Lower lobe of right lung (tissue), 2 donors: ENCODE data around the gene DUSP12. TPM values are rescaled to one million over a fixed set of nuclear protein-coding genes. Genes with fewer than 3 reads are reported as not detected.

ENCODE experiments used
- ATAC-seq, 2 donors: fragments of 200-7000 bp; cut with Tn5 transposase; one replicate each; pipeline ENCODE4 v1.9.1; 2020 to 2022; ENCODE audit warnings: mild to moderate bottlenecking in 2 of 2, moderate library complexity in 2 of 2
- DNase-seq: peaks from one replicate; pipeline ENCODE4 v3.0.0-alpha.2; 2020
- H3K27ac ChIP-seq: fragments of 200-600 bp; one replicate; pipeline ENCODE4 v1.8.0; 2022
- H3K27me3 ChIP-seq: fragments of 200-600 bp; one replicate; pipeline ENCODE4 v1.8.0; 2022; ENCODE audit warnings: low read depth
- H3K36me3 ChIP-seq: fragments of 200-600 bp; one replicate; pipeline ENCODE4 v1.8.0; 2022; ENCODE audit warnings: mild to moderate bottlenecking
- H3K4me1 ChIP-seq: fragments of 200-600 bp; one replicate; pipeline ENCODE4 v1.8.0; 2022
- H3K4me3 ChIP-seq: fragments of 200-600 bp; one replicate; pipeline ENCODE4 v1.8.0; 2022; ENCODE audit warnings: mild to moderate bottlenecking
- H3K9me3 ChIP-seq: fragments of 200-600 bp; one replicate; pipeline ENCODE4 v1.8.0; 2022
- CTCF ChIP-seq: fragments of 200-600 bp; IDR thresholded peaks from one replicate; pipeline ENCODE4 v1.8.0; 2022; ENCODE audit warnings: antibody characterized with exemption, mild to moderate bottlenecking
- intact Hi-C: fragments of 100-400 bp; cut with DNase I; formaldehyde crosslinking; loops from one replicate; pipeline ENCODE4 v1.11.0; 2022
- total RNA-seq: library from RNA; stranded (reverse); fragmentation: NEBNext Ultra II Directional; extraction: Animal tissue kit (Norgen Biotek cat#: 25700); gene quantifications from one replicate; pipeline ENCODE4 v1.2.1, GENCODE V29; 2021
- donor health status: DM: no; HTN: yes; CAD: no; lungs with severe emphysema.

DUSP12 gene
- total RNA-seq, 1 donor from 2014 or later = 16.4 TPM

- Histone ChIP-seq H3K27me3 (no peaks in the 10 kb centered on the region), H3K4me3 (no peak overlapping the region), H3K36me3 (peaks cover 91% of the 10 kb centered on the region), H3K4me1 (no peaks in the 10 kb centered on the region), H3K27ac (no peak overlapping the region), H3K9me3 (no peaks in the 10 kb centered on the region)
- no peak for TF ChIP-seq CTCF
- DNase-seq = no peak
- intact Hi-C loops = loop anchor here (5.0 kb wide), 1 partner anchor 247 kb away; no protein-coding TSS in a partner anchor
- no peak for ATAC-seq
Observed at GRCh38 chr1:161790587-161791317, 41.2 kb downstream of the DUSP12 start.

GRCh38 chr1:161791904-161792655 is 42.5 kb downstream of the DUSP12 start:
- no peak for DNase-seq
- Histone ChIP-seq H3K4me3 (no peak overlapping the region), H3K36me3 (peaks cover 91% of the 10 kb centered on the region), H3K9me3 (no peaks in the 10 kb centered on the region), H3K27me3 (no peaks in the 10 kb centered on the region), H3K4me1 (no peaks in the 10 kb centered on the region), H3K27ac (no peak overlapping the region)
- TF ChIP-seq CTCF = no peak
- no peak for ATAC-seq
- intact Hi-C loops = loop anchor here (5.0 kb wide), 1 partner anchor 245 kb away; no protein-coding TSS in a partner anchor

GRCh38 chr1:161792740-161793139 is 43.2 kb downstream of the DUSP12 start:
- intact Hi-C loops = loop anchor here (5.0 kb wide), 1 partner anchor 245 kb away; no protein-coding TSS in a partner anchor
- peak; percentile 61 to 75 for ATAC-seq
- no peak overlapping the region for H3K4me3 ChIP-seq
- no peaks in the 10 kb centered on the region for H3K4me1 ChIP-seq
- no peaks in the 10 kb centered on the region for H3K9me3 ChIP-seq
- H3K27me3 ChIP-seq = no peaks in the 10 kb centered on the region
- TF ChIP-seq CTCF = peak; percentile 57
- no peak overlapping the region for H3K27ac ChIP-seq
- peaks cover 92% of the 10 kb centered on the region for H3K36me3 ChIP-seq
- no peak for DNase-seq

GRCh38 chr1:161799792-161800191 is 50.2 kb downstream of the DUSP12 start:
- Histone ChIP-seq H3K27me3 (no peaks in the 10 kb centered on the region), H3K36me3 (peaks cover 64% of the 10 kb centered on the region), H3K27ac (no peak overlapping the region), H3K9me3 (no peaks in the 10 kb centered on the region), H3K4me1 (no peaks in the 10 kb centered on the region), H3K4me3 (no peak overlapping the region)
- DNase-seq = no peak
- TF ChIP-seq CTCF = no peak
- intact Hi-C loops = no loop called here
- no peak for ATAC-seq

GRCh38 chr1:161801955-161802354 is 52.4 kb downstream of the DUSP12 start:
- H3K27ac ChIP-seq = no peak overlapping the region
- no peak for TF ChIP-seq CTCF
- ATAC-seq (peak; percentile 69 to 85), DNase-seq (no peak)
- H3K4me3 ChIP-seq = no peak overlapping the region
- no peaks in the 10 kb centered on the region for H3K9me3 ChIP-seq
- peaks cover 52% of the 10 kb centered on the region for H3K36me3 ChIP-seq
- H3K4me1 ChIP-seq = no peaks in the 10 kb centered on the region
- intact Hi-C loops = no loop called here
- H3K27me3 ChIP-seq = no peaks in the 10 kb centered on the region
